ENCODE data around the gene PRKG1.
"Not testable (repeated sequence)": the region's sequence is repeated elsewhere in the genome, so short reads cannot be mapped to it uniquely, and the experiment has no call there.

Gene PRKG1

GRCh38 chr10:51564896-51565510 lies 490.7 kb downstream of the PRKG1 start:
- TF ChIP-seq TAF1 (IDR thresholded peaks at IDR 0.05; ENCODE audit: borderline replicate concordance, low read depth, low read length) (no peak), POLR2AphosphoS5 (IDR thresholded peaks at IDR 0.05; ENCODE audit: low read depth, low read length) (no peak), POLR2A (IDR thresholded peaks at IDR 0.05; ENCODE audit: low read depth, low read length) (no peak)
- no peak for DNase-seq (ENCODE audit: insufficient read length)
- no peak for FAIRE-seq

DNA sequence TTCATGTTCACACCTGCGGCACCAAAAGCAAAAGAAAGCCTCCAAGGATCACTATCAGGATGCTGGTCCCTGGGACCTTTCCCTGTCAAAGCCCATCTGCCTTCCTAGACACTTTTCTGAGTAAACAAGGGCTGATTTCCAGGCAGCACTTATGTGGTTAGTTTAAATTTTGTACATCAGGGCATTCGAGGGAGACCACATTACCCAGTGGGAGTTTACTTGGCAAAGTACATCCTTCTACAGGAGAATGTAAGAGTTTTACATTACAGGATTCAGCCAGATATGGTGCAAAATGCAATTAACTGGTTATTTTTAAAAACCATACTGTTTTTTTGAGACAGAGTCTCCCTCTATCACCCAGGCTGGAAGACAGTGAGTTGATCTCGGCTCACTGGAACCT lies 493.0 kb downstream of the PRKG1 start:
- FAIRE-seq (no peak), DNase-seq (ENCODE audit: insufficient read length) (no peak)
- no peak for TF ChIP-seq POLR2AphosphoS5 (IDR thresholded peaks at IDR 0.05; ENCODE audit: low read depth, low read length)
- no peak for TF ChIP-seq TAF1 (IDR thresholded peaks at IDR 0.05; ENCODE audit: borderline replicate concordance, low read depth, low read length)
- no peak for TF ChIP-seq POLR2A (IDR thresholded peaks at IDR 0.05; ENCODE audit: low read depth, low read length)

DNA sequence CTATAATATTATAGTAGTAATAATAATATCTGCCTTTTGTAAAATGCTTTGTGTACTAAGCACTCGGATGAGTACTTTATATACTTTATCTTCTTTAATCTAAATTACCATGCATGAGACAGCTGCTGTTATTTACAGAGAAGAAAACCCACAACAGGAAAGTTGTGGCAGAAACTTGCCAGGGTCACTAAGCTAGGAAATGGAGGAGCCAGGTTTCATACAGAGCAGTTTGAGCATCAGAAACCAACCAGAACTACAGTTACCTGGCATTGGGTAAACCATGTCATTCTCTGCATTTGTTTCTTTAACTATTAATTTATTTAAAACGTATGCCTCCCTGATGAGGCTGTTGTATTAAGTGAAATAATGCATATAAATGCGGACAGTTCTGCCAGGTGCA lies 495.2 kb downstream of the PRKG1 start:
- TF ChIP-seq POLR2AphosphoS5 (IDR thresholded peaks at IDR 0.05; ENCODE audit: low read depth, low read length) (no peak), TAF1 (IDR thresholded peaks at IDR 0.05; ENCODE audit: borderline replicate concordance, low read depth, low read length) (no peak), POLR2A (IDR thresholded peaks at IDR 0.05; ENCODE audit: low read depth, low read length) (no peak)
- no peak for FAIRE-seq
- no peak for DNase-seq (ENCODE audit: insufficient read length)

- TF ChIP-seq POLR2A (IDR thresholded peaks at IDR 0.05; ENCODE audit: low read depth, low read length) (no peak), POLR2AphosphoS5 (IDR thresholded peaks at IDR 0.05; ENCODE audit: low read depth, low read length) (no peak), TAF1 (IDR thresholded peaks at IDR 0.05; ENCODE audit: borderline replicate concordance, low read depth, low read length) (no peak)
- FAIRE-seq (no peak), DNase-seq (ENCODE audit: insufficient read length) (no peak)
Observed at GRCh38 chr10:51574248-51575048, 500.2 kb downstream of the PRKG1 start.

DNA sequence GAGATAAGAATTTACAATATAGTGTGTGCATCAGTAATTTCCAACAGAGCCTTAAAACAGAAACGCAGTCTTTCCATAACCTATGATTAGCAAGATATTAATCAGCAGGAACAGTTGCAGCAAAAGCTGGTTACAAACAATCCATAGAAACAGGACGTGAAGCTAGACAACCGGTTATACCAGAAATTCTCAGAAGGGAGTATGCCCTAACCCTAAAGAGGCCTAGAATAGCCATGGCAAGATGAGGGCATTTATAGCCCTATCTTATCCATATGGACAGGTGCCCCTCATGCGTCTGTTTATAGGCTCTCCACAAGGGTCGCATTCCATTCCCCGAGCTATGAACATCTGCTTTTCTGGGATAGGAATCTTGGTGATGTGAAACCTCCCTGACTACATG lies 506.9 kb downstream of the PRKG1 start:
- DNase-seq (ENCODE audit: insufficient read length); FAIRE-seq: not testable (repeated sequence)

GRCh38 chr10:51583976-51584375 lies 509.7 kb downstream of the PRKG1 start:
- DNase-seq (ENCODE audit: insufficient read length) = no peak
- TF ChIP-seq POLR2AphosphoS5 (IDR thresholded peaks at IDR 0.05; ENCODE audit: low read depth, low read length) (no peak), POLR2A (IDR thresholded peaks at IDR 0.05; ENCODE audit: low read depth, low read length) (no peak), TAF1 (IDR thresholded peaks at IDR 0.05; ENCODE audit: borderline replicate concordance, low read depth, low read length) (no peak)
- FAIRE-seq = no peak

DNA sequence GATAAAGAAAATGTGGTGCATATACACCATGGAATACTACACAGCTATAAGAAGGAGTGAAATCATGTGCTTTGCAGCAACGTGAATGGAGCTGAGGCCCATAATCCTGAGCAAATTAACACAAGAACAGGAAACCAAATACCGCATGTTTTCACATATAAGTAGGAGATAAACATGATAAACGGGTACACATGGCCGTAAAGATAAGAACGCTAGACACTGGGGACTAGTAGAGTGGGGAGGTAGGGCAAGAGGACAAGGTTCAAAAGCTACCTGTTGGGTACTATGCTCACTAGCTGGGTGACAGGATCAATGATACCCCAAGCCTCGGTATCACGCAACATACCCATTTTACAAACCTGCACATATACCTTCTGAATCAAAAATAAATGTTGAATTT lies 511.5 kb downstream of the PRKG1 start:
- TF ChIP-seq POLR2AphosphoS5 (IDR thresholded peaks at IDR 0.05; ENCODE audit: low read depth, low read length) (no peak), TAF1 (IDR thresholded peaks at IDR 0.05; ENCODE audit: borderline replicate concordance, low read depth, low read length) (no peak), POLR2A (IDR thresholded peaks at IDR 0.05; ENCODE audit: low read depth, low read length) (no peak)
- DNase-seq (ENCODE audit: insufficient read length) = no peak
- FAIRE-seq = no peak

DNA sequence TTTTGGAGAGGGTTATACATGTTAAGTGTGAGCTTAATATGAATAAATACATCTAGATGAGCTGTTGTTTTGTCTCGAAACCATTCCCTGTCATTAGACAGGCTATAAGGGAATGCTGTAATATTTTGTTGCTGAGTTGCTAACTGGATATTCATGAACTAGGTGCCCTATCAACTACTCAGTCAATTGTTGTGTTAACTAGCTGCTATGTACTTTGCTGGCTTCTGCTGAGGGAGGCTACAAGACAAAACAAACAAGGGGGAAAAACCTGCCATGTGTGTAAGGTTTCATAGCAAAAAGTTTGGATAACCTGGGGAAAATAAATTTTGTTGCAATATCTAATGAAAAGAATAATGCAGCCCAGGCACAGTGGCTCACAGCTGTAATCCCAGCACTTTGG lies 514.7 kb downstream of the PRKG1 start:
- FAIRE-seq (no peak), DNase-seq (ENCODE audit: insufficient read length) (no peak)
- no peak for TF ChIP-seq TAF1 (IDR thresholded peaks at IDR 0.05; ENCODE audit: borderline replicate concordance, low read depth, low read length)
- no peak for TF ChIP-seq POLR2AphosphoS5 (IDR thresholded peaks at IDR 0.05; ENCODE audit: low read depth, low read length)
- TF ChIP-seq POLR2A (IDR thresholded peaks at IDR 0.05; ENCODE audit: low read depth, low read length) = no peak

DNA sequence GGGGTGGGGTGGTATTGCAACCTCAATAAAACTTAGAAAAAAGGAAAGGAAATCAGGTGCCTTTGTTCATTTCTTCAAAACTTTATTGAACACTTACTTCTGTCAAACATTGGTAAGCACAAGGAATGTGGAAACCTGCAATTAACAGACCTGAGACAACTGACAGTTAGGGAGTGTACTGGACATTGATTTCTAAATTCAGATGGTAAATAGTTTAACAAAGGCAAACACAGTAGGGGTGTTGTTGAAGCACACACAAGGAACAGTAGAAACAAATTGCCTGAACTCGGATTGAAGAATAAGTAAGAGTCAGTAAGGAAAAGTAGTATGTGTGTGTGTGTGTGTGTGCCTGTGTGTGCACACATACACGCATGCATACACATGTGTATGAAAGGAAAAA lies 516.5 kb downstream of the PRKG1 start:
- FAIRE-seq (no peak), DNase-seq (ENCODE audit: insufficient read length) (no peak)
- TF ChIP-seq POLR2A (IDR thresholded peaks at IDR 0.05; ENCODE audit: low read depth, low read length) (no peak), POLR2AphosphoS5 (IDR thresholded peaks at IDR 0.05; ENCODE audit: low read depth, low read length) (no peak), TAF1 (IDR thresholded peaks at IDR 0.05; ENCODE audit: borderline replicate concordance, low read depth, low read length) (no peak)

GRCh38 chr10:51596695-51597094 lies 522.4 kb downstream of the PRKG1 start:
- no peak for FAIRE-seq
- no peak for DNase-seq (ENCODE audit: insufficient read length)
- TF ChIP-seq POLR2A (IDR thresholded peaks at IDR 0.05; ENCODE audit: low read depth, low read length) = no peak
- no peak for TF ChIP-seq POLR2AphosphoS5 (IDR thresholded peaks at IDR 0.05; ENCODE audit: low read depth, low read length)
- TF ChIP-seq TAF1 (IDR thresholded peaks at IDR 0.05; ENCODE audit: borderline replicate concordance, low read depth, low read length) = no peak

DNA sequence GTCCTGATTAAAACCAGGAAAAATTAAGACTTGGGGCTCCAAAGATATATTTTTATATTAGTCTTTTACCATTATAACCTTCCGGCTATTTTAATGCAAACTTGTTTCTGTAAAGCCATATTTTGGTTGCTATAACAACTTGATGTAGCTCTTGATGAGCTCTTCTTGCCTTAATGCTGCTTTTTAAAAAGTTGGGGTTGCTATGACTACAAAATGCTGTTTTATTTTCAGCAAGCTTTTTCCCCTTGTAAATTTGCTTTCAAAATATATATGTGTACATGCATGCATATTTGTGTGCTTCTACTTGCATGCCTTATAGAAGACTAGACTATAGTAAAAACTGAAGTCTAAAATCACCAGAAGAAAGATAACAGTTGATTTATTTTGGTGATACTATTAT lies 525.4 kb downstream of the PRKG1 start:
- no peak for DNase-seq (ENCODE audit: insufficient read length)
- TF ChIP-seq POLR2AphosphoS5 (IDR thresholded peaks at IDR 0.05; ENCODE audit: low read depth, low read length) (no peak), POLR2A (IDR thresholded peaks at IDR 0.05; ENCODE audit: low read depth, low read length) (no peak), TAF1 (IDR thresholded peaks at IDR 0.05; ENCODE audit: borderline replicate concordance, low read depth, low read length) (no peak)
- no peak for FAIRE-seq

DNA sequence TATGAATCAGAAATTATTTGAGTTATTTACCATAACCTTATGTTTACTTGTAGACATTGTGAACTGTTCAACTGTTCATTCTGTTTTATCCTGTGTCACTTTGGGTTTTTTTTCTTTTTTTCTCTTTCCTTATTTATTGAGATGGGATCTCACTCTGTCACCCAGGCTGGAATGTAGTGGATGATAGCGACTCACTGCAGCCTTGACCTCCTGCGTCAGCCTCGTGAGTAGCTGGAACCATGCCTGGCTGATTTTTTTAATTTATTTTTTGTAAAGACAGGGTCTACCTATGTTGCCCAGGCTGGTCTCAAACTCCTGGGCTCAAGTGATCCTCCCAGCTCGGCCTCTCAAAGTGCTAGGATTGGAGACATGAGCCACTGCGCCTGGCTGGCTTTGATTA lies 528.0 kb downstream of the PRKG1 start:
- TF ChIP-seq TAF1 (IDR thresholded peaks at IDR 0.05; ENCODE audit: borderline replicate concordance, low read depth, low read length) (no peak), POLR2AphosphoS5 (IDR thresholded peaks at IDR 0.05; ENCODE audit: low read depth, low read length) (no peak), POLR2A (IDR thresholded peaks at IDR 0.05; ENCODE audit: low read depth, low read length) (no peak)
- no peak for FAIRE-seq
- no peak for DNase-seq (ENCODE audit: insufficient read length)
